ENCODE results near the gene MIGA1.
"Not testable (repeated sequence)": the region's sequence is repeated elsewhere in the genome, so short reads cannot be mapped to it uniquely, and the experiment has no call there.

Gene MIGA1

GRCh38 chr1:77817368-77818209 is 38.1 kb downstream of the MIGA1 start:
- Histone ChIP-seq H3K36me3 (no peaks in the 10 kb centered on the region), H3K4me3 (ENCODE audit: low read depth, low read length) (no peak overlapping the region), H3K4me1 (no peaks in the 10 kb centered on the region), H3K9me3 (no peaks in the 10 kb centered on the region), H3K27me3 (no peaks in the 10 kb centered on the region)
- TF ChIP-seq, protein P1, sequence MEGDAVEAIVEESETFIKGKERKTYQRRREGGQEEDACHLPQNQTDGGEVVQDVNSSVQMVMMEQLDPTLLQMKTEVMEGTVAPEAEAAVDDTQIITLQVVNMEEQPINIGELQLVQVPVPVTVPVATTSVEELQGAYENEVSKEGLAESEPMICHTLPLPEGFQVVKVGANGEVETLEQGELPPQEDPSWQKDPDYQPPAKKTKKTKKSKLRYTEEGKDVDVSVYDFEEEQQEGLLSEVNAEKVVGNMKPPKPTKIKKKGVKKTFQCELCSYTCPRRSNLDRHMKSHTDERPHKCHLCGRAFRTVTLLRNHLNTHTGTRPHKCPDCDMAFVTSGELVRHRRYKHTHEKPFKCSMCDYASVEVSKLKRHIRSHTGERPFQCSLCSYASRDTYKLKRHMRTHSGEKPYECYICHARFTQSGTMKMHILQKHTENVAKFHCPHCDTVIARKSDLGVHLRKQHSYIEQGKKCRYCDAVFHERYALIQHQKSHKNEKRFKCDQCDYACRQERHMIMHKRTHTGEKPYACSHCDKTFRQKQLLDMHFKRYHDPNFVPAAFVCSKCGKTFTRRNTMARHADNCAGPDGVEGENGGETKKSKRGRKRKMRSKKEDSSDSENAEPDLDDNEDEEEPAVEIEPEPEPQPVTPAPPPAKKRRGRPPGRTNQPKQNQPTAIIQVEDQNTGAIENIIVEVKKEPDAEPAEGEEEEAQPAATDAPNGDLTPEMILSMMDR (IDR thresholded peaks at IDR 0.05; ENCODE audit: low read depth, low read length), result no peak
- DNase-seq, result no peak

- H3K9me3 ChIP-seq, result no peaks in the 10 kb centered on the region
- DNase-seq, result no peak
Observed at GRCh38 chr1:77820121-77820520, 40.7 kb downstream of the MIGA1 start.

DNA sequence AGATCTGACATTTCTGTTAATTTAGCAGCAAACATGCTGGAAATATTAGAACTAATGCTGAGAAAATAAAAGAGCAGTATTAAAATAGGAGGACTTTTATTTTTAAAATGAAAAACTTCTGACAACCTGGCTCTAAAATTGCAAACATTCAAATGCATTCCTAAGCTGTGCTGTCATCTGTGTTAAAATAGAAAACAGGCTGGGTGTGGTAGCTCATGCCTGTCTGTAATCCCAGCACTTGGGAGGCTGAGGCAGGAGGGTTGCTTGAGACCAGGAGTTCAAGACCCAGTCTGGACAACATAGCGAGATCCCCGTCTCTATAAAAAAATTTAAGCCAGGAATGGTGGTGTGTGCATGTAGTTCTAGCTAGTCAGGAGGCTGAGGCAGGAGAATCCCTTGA is 44.6 kb downstream of the MIGA1 start:
- DNase-seq, result no peak
- Histone ChIP-seq H3K36me3 (no peaks in the 10 kb centered on the region), H3K9me3 (no peaks in the 10 kb centered on the region), H3K4me1 (no peaks in the 10 kb centered on the region), H3K27me3 (no peaks in the 10 kb centered on the region), H3K4me3 (ENCODE audit: low read depth, low read length) (no peak overlapping the region)
- TF ChIP-seq, protein P1 (IDR thresholded peaks at IDR 0.05; ENCODE audit: low read depth, low read length), result no peak

More at GRCh38 chr1:77820121-77820520, 40.7 kb downstream of the MIGA1 start:
- Histone ChIP-seq H3K27me3 (no peaks in the 10 kb centered on the region), H3K36me3 (no peaks in the 10 kb centered on the region), H3K4me3 (ENCODE audit: low read depth, low read length) (no peak overlapping the region), H3K4me1 (no peaks in the 10 kb centered on the region)
- TF ChIP-seq, protein P1 (IDR thresholded peaks at IDR 0.05; ENCODE audit: low read depth, low read length), result no peak

DNA sequence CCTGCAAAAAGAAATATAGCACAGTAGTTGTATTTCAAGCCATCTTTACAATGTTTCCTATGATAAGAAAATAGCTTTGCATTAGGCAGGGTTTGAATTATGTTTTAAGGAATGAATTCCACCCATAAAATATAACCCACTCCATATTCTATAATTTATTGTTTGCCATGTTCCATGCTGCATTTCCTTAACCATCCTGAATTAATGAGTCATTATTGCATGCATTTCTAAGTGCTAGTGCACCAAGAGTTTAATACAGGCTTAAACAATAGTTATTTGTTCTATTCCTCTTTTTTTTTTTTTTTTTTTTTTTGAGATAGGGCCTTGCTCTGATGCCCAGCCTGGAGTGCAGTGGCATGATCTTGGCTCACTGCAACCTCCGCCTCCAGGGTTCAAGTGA is 45.2 kb downstream of the MIGA1 start:
- TF ChIP-seq, protein P1 (IDR thresholded peaks at IDR 0.05; ENCODE audit: low read depth, low read length), result no peak
- no peaks in the 10 kb centered on the region for H3K36me3 ChIP-seq

DNA sequence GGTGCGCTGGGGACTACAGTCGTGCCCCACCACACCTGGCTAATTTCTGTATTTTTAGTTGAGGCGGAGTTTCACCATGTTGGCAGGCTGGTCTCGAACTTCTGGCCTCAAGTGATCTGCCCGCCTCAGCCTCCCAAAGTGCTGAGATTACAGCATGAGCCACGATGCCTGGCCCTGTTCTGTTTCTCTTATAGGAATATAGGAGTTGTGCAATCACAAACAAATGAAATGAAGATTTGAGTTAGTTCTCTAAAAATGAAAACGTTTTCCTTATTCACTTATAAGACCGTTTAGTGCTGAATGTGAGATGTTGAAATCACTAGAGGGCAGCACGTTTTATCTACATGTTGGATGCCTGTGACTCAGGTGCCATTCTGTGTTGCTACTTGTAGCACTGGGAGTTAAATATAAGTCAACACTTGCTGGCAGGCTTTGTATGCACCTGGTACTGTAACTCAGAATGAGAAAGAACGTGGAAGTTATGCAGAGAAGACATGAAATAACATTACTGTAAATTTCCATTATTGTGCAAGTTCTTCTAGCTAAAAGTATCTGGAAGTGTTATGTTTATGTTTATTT is 45.8 kb downstream of the MIGA1 start:
- H3K27me3 ChIP-seq, result no peaks in the 10 kb centered on the region
- H3K36me3 ChIP-seq, result no peaks in the 10 kb centered on the region
- TF ChIP-seq, protein P1 (IDR thresholded peaks at IDR 0.05; ENCODE audit: low read depth, low read length), result peak; percentile 23; the same call in 1 of the 2 replicates
- no peaks in the 10 kb centered on the region for H3K9me3 ChIP-seq
- no peak for DNase-seq
- H3K4me3 ChIP-seq (ENCODE audit: low read depth, low read length), result no peak overlapping the region
- H3K4me1 ChIP-seq, result no peaks in the 10 kb centered on the region

More for the DNA sequence above, 45.2 kb downstream of the MIGA1 start:
- Histone ChIP-seq H3K4me3 (ENCODE audit: low read depth, low read length) (no peak overlapping the region), H3K9me3 (no peaks in the 10 kb centered on the region), H3K4me1 (no peaks in the 10 kb centered on the region), H3K27me3 (no peaks in the 10 kb centered on the region)
- no peak for DNase-seq

GRCh38 chr1:77826851-77827250 is 47.4 kb downstream of the MIGA1 start:
- not testable (repeated sequence) for H3K36me3 ChIP-seq; H3K27me3 ChIP-seq; DNase-seq; H3K4me1 ChIP-seq; H3K4me3 ChIP-seq (ENCODE audit: low read depth, low read length); H3K9me3 ChIP-seq

Data from BE2C (cell line).